ENCODE data around the gene MAN1C1. TPM values are rescaled to one million over a fixed set of nuclear protein-coding genes. Genes with fewer than 3 reads are reported as not detected.

MAN1C1 gene
- total and polyA plus RNA-seq, 9 of the 15 experiments (the other 6 are each of a cell fraction or from before 2014, with no cell fraction given) = 0.04 to 0.44 (median 0.10) TPM; not detected in 3

DNA sequence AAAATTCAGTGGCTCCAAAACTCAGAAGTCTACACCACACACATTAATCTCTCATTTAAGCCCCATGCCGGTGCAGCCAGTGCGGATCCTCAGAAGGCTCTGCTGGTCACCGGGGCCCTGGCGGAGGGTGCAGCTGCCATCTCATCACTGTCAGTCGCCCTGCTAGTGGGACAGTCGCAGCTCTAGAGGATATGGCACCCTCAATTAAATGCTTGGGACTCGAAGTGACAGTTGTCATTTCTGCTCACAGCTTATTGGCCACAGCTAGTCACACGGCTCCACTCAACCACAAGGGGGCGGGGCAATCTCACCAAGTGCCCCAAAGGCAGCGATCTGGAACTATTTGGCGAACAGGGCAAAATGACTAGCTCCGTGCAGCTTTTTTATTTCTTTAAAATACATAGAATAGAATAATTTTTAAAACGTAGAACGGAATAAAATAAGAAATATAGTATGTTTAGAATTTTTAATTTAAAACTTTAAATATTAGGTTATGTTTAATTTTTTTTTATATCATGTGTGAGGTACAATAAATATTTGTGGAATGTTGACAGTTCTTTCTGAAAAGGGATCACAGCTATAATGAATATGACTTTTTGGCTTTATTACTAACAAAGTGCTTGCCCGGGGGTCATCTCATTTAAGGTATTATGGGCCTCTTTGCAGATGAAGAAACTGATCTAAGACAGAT is 8.0 kb upstream of the MAN1C1 start (continued):
- 0 out of 2 replicates have a peak, but pooled peaks have one; percentile 7 for TF ChIP-seq MGA (IDR thresholded peaks at IDR 0.05)
- TF ChIP-seq MEF2A (IDR thresholded peaks at IDR 0.05; ENCODE audit: control insufficient read depth, low read depth, low read length) = no peak
- TF ChIP-seq ZNF780A (CRISPR knock-in tag; IDR thresholded peaks at IDR 0.05) = no peak
- TF ChIP-seq ZNF12 (CRISPR knock-in tag; IDR thresholded peaks at IDR 0.05) = no peak
- TF ChIP-seq KAT7 (CRISPR knock-in tag; IDR thresholded peaks at IDR 0.05; ENCODE audit: borderline replicate concordance) = no peak
- TF ChIP-seq ELF1 (tag; IDR thresholded peaks at IDR 0.05) = no peak
